H4 (cell line): ENCODE data around the gene DERL2. TPM values are rescaled to one million over a fixed set of nuclear protein-coding genes. Genes with fewer than 3 reads are reported as not detected.
"Not testable (repeated sequence)": the region's sequence is repeated elsewhere in the genome, so short reads cannot be mapped to it uniquely, and the experiment has no call there.

ENCODE experiments used
- DNase-seq: peaks from one replicate; pipeline ENCODE4 v3.0.0-alpha.2; 2015; ENCODE audit warnings: low spot score
- total RNA-seq: library from RNA; depleted of rRNA; stranded (reverse); fragments of >200 nt; shearing (Covaris generic); gene quantifications from 2 replicates; pipeline ENCODE4 v1.2.3, GENCODE V29; 2014; rRNA removed

Gene DERL2
- total RNA-seq, 1 experiment from 2014 or later, result 43.2 TPM

DNA sequence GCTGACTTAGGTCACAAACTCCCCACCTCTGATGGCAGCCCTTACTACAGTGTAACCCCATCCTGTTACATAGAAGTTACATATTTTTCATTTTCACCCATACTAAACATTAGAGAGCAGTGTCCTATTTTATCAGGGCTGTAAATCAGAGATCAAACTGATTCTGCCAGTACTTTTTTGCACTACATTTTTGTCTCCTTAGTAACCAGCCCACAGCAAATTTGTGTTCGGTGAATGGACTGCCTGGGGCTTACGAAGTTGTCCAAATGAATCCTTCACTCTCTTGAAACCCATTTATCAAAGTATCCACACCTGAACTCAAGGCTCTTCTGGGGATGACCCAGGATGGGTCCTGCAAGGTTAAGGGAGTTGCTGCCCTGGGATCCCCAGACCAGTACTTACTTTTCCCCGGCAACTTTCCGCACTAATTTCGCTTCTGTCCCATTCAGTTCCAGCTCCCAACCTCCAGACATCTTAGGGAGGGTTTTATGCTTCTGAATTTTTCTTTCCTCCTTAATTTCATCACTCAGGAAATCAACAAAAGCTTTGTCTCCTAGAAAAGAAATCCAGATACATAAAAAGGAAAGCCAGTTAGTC, 48.2 kb downstream of the DERL2 start:
- no peak for DNase-seq

DNA sequence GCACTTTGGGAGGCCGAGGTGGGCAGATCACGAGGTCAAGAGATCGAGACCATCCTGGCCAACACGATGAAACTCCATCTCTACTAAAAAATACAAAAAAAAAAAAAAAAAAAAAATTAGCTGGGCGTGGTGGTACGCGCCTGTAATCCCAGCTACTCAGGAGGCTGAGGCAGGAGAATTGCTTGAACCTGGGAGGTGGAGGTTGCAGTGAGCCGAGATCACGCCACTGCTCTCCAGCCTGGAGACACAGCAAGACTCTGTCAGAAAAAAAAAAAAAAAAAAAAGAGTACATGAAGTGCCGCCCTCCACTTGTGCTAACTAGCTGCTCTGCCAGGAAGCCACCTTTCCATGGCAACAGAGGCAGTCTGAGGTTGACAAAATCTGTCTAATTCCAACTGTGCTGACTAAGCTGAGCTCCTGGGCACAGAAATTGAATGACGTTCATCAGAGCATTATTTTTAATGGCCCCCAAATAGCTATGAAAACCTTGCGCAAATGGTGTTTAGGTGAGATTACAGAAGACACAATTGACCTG, 50.1 kb downstream of the DERL2 start:
- not testable (repeated sequence) for DNase-seq

- no peak for DNase-seq
Measured at GRCh38 chr17:5434984-5435383, 51.0 kb downstream of the DERL2 start.

DNA sequence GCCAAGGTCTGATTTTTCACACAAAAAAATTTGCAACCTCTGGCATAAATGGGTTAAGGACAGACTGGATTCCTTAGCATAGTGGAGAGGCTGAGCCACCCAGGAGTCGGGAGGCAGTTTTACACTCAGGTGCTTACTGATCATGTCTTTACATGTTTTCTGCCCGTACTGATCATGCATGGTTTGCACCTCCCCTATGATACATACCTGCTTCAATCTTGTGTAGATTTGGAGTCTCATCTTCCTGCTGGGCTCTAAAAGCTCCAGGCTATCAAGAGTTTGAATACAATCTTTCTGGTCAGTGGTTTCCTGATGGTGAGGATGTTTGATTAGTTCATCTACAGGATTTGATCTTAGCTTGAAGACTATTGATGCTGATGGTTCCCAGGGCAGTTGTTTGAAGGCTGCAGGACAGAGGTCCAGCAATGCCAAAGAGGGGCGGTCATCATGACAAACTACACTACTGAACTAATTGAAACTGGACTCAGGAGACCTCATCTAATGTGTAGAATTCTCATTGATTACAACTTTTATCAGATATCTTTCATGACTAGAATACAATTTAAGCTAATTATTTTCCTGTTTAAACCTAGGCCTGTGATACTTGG, 53.9 kb downstream of the DERL2 start:
- DNase-seq, result no peak

DNA sequence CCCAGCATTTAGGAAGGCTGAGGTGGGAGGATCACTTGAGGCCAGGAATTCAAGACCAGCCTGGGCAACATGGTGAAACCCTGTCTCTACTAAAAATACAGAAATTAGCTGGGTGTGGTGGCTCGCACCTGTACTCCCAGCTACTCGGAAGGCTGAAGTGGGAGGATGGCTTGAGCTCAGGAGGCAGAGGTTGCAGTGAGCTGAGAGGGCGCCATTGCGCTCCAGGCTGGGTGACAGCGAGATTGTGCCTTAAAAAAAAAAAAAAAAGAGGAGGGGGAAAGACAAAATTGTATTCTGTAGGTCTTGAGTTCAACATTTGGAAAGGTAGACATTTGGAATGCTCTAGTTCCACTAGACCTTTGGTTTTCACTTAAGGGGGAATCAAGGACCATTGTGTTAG, 54.7 kb downstream of the DERL2 start:
- not testable (repeated sequence) for DNase-seq

DNA sequence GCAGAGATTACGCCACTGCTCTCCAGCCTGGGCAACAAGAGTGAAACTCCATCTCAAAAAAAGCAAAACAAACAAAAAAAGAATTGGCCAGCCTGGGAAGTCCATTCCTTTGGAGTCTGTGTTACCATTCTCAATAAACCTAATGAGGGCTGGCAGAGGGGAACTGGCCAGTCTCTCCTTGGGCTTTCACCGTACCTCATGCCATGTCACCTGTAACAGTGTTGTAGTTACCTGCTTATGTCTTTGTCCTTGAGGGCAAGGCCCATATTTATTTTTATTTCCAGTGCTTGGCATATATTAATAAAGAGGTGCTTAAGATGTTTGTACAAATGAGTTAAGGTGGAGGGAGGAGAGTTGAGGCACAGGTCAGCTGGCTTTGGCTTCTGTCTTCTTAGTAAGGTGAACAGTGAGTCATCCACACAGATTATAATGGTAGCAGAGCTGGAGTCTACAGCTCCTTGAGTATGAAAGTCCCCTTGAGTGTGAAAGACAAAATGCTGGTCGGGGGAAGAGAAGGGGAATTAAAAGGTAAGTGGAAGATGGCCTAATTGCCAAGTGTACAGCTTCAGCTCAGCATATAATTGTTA, 55.5 kb downstream of the DERL2 start:
- DNase-seq, result no peak

DNA sequence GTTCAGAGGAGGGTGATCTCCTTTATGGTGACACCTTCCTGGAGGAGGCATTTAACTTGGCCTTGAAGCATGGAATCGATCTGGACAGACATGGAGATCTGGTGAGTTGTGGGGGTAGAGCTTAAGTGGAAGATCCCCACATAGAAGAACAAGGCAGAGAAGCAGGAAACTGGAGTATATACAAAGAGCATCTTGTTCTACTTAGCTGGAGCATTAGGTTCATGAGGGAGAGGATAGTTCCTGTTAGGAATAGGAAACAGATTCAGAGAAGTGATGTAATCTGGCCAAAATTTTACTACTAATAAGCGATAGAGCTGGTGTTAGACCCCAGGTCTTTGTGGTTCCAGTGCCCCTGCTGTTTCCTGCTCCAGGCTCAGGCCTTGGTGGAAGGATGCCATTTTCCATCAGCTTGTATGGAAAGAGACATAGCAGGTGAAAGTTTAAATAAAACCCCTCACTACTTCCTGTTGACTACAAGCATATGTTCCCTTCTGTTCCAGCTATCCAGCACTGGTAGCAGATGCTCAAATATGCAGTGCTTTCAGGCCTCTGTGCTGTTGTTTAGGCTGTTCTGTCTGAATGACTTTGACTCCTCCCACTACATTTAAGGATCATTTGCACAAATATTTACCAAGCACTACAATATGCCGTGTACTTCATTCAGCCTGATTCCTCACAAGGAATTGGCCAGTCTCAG, 56.6 kb downstream of the DERL2 start:
- DNase-seq, result no peak

DNA sequence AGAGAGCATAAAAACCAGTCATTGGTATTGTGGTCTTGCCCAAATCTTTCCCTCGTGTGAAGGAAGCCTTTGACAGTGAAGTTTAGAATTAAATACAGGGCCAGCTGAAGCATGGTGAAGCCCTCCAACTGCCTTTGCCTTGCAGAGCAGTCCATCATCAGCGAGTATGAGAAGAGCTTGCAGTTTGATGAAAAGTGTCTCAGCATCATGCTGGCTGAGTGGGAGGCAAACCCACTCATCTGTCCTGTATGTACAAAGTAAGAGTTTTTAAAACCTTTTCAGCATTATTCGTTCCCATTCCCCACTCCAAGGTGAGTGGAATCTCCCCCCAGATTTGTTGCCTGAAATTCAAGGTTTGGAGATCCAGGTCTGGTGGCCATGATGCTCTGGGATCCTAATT, 60.2 kb downstream of the DERL2 start:
- no peak for DNase-seq

GRCh38 chr17:5424909-5425308, 61.1 kb downstream of the DERL2 start:
- DNase-seq, result no peak

DNA sequence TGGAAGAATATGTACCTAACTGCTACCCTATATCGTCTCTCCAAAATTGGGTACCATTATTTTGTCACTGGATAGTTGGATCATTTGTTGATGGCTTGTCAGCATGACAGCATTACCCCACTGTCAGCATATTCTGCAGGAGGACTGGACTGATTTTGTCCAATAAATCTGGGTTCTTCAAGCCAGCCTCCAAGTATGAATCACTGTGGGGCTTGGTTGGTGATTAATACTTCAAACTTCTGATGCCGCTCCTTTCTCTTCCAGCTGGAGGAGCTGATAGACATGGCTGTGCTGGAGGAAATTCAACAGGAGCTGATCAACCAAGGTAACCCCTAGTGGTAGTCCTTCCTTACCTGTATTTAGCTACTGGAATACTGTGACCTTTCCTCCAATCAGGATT, 63.5 kb downstream of the DERL2 start:
- DNase-seq, result no peak

Other genes with a start within 250 kb of the DERL2 start
- 11.3 and 22.6 TPM in 2 replicates for gene RABEP1, start 203.9 kb downstream of the DERL2 start, total RNA-seq
- gene NUP88, start 66.5 kb downstream of the DERL2 start, total RNA-seq, result 90.5 and 127 TPM in 2 replicates
- 34.8 and 43.2 TPM in 2 replicates for gene RPAIN, start 66.0 kb downstream of the DERL2 start, total RNA-seq
- gene C1QBP, start 47.0 kb downstream of the DERL2 start, total RNA-seq, result 273 and 317 TPM in 2 replicates
- 3.9 and 5.8 TPM in 2 replicates for gene DHX33, start 17.2 kb downstream of the DERL2 start, total RNA-seq
- 22.4 and 22.9 TPM in 2 replicates for gene MIS12, start 388 bp upstream of the DERL2 start, total RNA-seq
- gene NLRP1, start 98.3 kb upstream of the DERL2 start, total RNA-seq, result 11.6 and 11.7 TPM in 2 replicates